Measurements from ENCODE around the gene APMAP.
A peak's percentile ranks its signal among the peaks of the same experiment; 100 is the strongest.
"Not testable (repeated sequence)": the region's sequence is repeated elsewhere in the genome, so short reads cannot be mapped to it uniquely, and the experiment has no call there.

The APMAP gene

DNA sequence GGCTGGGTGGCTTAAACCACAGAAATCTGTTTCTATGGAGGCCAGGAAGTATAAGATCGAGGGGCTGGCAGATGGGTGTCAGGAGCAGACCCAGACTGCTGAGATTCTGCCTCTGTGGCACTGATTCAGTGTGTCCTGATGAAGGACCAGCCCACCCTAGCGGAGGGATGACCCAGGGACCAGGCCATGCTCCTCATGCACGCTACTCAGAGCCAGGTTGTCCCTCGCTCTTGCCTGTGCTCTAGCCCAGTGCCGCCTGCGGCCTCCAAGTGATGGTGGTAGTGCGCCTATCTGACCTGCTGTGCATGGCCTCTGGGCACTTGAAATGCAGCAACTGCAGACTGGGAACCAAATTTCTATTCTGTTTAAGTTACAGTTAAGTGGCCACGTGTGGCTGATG is 13.1 kb upstream of the APMAP start:
- DNase-seq = no peak

DNA sequence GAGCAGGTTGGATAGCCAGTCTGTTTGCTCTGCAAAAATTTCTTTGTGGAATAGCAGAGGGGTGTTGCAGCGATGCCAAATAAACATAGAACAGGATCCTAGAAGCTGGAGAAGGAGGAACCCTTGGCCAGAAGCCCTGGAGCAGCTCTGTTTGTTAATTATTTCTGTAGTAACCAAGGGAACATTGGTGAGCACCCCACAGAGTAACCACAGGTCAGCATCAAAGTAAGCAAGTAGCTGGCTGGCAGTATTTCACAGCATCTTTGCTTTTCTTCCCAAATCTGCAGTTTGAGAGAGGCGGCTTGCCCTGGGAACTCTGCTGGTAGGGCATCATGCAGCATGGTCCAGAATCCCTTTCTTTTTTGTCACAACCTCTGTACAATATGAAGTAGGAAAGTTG is 12.7 kb upstream of the APMAP start:
- no peak for DNase-seq

DNA sequence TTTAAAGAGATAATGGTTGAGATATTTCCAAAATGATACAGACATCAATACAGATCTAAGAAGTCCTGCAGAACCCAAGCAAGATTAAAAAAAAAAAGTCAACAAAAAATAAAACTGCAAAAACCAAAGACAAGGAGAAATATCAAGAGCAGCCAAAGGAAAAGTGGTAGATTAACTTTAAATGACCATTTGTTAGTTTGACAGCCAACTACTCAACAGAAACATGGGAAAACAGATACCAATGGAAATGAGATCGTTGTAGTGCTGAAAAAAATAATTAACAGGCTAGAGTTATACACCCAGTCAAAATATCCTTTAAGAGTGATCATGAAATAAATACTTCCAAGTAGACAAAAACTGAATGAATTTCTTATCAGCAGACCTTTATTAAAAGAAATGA is 10.5 kb upstream of the APMAP start:
- no peak for DNase-seq

- DNase-seq = not testable (repeated sequence)
Measured at GRCh38 chr20:25001323-25001722, 8.8 kb upstream of the APMAP start.

DNA sequence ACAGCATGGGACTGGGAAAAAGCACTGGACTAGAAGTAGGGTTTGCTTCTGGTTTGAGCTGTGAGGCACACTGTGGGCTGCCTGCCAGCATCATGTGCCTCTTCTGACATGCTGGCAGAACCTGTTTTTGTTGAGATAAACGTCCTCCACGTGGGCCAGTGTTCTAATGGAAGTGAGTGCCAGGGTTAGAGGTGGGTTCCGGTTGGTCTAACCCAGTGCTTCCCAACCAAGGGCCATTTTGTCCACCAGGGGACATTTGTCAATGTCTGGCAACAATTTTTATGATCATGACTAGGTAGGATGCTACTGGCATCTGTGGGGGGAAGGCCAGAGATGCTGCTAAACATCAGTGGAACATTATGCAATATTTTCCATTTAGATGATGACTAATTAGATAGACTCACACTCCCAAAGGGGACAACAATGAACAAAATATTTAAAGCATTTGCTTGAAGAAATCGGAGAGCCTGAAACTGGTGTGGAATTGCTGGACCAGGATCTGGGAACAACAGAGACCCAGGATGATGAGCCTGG is 7.8 kb upstream of the APMAP start:
- DNase-seq = no peak

DNA sequence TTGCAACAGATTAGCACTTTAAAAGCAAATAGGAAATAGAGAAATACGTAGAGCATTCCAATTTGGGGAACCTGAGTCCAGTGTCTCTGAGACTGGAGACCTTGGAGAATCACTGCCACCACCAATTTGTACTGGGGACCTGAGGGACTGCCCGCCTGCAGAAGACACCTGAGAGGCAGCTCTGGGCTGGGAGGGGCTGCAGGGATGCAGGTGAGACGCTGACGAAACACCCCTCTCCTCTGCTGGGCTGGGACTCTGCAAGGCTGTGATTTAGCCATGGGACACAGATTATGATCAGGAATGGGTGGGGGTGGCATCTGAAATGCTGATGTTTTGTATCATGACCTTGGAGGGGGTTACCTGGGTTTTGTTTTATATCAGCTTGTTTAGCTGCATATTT is 7.0 kb upstream of the APMAP start:
- no peak for DNase-seq

- no peak for DNase-seq
Measured at GRCh38 chr20:24998631-24999445, 6.3 kb upstream of the APMAP start.

DNA sequence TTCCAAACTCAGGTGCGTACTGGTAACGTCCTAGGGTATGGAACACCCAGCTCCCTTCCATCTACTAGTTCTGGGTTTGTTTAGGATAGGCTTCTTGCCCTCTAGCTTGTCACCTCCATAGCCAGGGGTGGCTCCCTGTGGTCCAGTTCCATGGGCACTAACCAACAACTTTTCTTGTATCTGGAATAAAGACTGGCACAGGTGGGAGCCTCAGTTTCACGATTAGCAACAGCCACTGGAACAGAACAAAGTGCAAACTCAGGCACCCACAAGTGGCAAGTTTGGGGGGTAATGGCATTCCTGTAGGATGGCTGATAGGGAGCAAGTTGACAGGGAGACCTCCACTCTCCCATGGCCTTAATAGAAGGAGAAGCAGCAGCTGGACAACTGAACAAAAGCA is 5.6 kb upstream of the APMAP start:
- no peak for DNase-seq

DNA sequence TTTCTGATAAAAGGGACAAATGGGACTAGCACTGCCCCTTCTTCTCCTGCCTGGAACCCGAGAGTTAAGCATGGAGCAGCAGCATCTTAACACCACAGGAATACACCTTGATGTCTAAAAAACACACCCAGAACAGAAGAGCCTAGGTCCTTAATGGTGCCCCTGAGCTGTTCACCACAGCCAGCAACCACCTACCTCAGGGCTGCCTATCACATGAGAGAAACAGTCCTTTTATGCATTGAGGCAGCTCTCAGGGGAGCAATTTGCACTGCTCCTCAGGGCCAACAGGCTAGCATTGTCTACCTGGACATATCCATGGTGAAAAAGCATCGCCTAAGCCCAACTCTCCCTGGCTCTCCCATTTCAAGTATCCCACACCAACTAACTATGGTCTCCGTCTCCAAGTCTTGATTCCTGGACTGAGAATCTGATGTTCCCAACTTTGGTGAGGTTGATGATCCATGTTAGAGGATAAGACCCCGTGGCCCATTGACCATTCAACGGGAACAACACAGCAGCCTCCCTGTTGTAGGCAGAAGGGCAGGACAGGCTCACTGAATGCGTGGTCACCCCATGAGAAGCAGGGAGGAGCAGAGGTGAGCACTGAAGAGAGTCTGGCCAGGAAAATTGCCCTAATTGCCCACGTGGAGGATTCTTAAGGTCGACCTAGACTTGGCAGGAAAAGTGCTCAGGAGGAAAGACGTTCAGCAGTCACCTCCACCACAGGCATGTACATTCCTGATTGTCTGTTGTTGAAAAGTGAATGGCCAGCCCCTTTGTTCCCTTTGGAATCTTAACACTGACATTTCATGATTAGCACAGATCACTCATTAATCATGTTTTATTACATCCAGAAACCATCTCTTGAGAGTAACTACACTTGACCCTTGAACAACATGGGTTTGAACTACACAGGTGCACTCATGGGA is 4.2 kb upstream of the APMAP start:
- DNase-seq = no peak

GRCh38 chr20:24995741-24996448 is 3.3 kb upstream of the APMAP start:
- DNase-seq = peak in 1 of 2 experiments; percentile 23

DNA sequence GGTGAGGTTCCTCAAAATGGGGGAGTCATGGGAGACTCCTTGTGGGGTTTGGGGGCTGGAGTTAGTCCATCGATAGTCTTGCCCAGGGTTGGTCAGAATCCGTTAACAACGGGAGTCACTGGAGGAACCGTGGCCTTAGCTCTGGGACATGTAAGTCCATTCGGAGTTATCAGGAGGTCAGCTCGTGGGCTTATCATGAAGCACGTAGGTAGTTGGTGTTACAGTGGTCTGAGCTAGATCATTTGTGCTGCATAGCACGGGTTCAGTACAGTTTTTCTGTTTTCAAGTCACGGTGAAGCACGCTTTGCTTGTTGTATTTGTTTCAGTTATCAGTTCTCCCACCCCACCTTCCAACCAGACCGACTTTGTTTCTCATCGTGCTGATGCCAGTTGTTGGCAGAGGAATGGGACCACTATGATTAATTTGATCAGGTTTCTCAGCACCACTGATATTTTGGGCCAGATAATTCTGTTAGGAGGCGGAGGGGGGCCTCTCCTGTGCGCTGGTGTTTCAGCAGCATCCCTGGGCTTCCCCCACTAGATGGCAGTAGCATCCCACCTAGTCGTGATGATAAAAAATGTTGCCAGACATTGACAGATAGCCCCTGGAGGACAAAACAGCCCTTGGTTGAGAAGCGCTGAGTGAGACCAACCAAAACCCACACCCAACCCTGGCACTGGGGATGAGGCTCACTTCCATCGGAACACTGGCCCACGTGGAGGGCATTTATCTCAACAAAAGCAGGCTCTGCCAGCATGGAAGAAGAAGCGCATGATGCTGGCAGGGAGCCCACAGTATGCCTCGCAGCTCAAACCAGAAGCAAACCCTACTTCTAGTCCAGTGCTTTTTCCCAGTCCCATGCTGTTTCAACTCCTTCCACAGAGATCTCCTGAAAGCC is 2.2 kb upstream of the APMAP start:
- DNase-seq = peak; percentile 56 to 82

GRCh38 chr20:24994186-24994465 is 1.6 kb upstream of the APMAP start:
- DNase-seq = no peak

- peak in 1 of 2 experiments; percentile 73 for DNase-seq
Measured at GRCh38 chr20:24993337-24994185, 1.0 kb upstream of the APMAP start.

DNA sequence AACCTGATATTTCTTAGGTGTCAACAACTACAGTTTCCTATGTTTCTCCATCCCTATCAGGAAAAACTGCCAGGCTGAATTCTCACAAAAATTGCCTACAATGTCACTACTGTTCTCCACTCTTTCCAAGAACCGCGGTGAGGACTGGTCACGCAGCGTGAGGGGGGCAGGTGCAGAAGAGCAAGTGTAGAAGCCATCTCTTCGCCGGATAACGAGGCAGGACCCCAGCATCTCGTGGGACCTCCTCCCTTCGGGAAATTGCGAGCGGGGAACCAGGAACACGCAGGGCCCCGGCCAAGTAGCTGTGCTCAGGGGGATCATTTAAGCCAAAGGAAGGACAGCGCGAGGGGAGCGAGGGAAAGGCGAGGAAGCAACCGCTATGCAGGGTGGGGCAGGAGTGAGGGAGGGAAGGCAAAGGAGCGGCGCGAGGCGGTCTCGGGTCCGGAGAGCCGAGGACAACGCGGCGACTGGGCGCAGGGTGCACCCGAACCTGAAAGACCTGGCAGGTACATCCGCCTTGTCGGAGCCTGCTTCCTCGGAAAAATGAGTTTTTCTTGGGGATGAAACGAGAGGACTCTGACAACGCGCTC is 559 bp downstream of the APMAP start:
- DNase-seq = peak in 1 of 2 experiments; percentile 43

GRCh38 chr20:24990810-24991252 is 1.7 kb downstream of the APMAP start:
- no peak for DNase-seq

DNA sequence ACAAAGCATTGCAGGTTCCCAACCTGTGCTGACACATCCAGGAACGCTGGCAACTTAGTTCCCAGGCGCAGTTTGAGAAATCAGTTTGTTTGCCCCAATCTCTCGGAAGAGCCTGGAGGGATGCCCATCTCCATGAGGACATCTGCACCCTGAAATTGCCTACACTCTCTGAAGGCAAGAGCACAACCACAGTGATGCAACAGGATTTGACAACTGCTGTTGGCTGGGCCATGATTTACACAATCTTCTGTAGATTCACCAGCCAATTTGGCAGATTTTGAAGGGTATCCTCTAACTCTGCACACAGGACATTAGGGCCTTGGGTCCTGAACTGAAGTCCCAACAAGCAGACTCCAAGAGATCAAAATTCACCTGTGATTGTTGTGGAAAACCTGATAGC is 3.4 kb downstream of the APMAP start:
- DNase-seq = no peak

DNA sequence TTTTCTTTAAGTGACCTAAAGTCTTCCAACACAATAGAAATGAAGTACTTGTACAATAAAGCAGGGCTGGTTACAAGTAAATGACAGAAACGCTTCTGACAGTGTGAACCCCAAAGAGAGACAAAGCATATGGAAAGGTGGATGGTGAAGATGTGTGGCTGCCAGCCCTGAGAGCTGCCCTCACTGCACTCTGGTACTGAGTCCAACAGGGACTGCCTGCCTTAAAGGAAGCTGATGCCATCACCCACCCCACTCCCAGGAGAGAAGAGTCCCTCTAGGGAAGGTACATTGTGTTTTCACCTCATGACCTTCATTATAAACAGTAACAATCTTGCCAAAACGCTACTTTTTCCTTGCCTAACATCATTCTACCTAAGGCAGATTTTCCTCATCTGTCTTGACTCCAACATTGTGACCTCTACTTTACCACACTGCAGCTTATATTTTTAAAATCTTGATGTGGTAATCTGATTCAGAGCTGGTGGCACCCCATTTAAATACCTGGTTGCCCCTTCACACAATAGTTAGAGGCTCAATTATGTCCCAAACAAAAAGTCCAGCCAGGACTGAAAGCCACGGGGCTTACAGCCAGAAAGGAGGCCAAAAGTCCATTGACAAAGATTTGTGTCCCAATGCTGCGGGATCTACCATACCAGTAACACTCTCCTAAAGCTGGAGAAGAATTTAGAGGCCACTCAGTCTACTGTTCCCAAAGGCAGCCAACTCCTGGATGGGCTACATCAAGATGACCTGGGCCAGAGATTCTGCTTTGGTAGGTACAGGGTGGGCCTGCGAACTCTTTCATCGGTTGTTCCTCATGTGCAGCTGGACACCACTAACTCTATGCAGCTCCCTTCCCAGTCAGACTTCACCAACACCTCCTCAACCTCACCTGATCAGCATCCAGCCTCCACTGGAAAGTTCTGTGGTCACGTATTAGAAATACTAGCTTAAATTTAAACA is 4.4 kb downstream of the APMAP start:
- no peak for DNase-seq

DNA sequence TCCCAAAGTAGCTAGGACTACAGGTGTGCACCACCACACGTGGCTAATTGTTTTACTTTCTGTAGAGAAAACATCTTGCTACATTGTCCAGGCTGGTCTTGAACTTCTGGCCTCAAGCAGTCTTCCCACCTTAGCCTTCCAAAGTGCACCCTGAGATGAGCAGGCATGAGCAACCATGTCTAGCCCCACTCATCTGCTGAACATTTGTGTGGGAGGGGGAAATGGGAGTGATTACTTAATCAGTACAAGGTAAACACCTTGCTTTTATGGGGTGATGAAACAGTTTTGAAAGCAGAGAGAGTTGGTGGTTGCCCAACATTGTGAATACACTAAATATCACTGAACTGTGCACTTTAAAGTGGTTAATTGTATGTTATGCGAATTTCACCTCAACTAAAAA is 5.3 kb downstream of the APMAP start:
- no peak for DNase-seq

DNA sequence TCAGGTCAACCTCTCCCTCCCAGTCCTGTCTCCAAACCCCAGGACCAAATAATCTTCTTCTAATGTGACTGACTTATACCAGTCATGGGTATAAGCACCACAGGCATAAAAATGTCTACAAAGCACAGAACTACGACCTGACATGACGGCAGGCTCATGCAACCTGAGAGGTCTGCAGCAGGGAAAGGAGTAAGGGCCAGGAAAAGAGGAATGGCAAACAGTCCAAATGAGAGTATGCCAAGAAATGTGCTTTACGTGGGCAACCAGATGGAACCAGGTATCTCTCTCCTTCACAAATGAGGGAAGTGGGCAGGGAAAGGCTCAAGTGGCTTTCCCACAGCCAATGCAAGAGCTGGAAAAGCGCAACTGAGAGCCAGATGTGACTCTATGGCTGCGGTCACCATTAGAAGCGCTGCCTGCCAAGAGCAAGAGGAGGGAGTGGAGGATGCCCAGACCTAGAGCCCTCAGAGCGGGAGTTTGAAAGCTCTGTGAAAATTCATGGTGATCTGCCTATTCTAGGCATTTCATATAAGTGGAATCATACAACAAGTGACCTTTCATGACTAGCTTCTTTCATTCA is 6.0 kb downstream of the APMAP start:
- DNase-seq = peak in 1 of 2 experiments; percentile 18

Data from NCI-H524 (cell line).